Stimulated activated naive CD4-positive, alpha-beta T cell (primary cell): Measurements from ENCODE around the gene MYO7B.

Experiments used
- DNase-seq, 6 experiments: peaks; one replicate each; lab custom pipeline; 2025; lab: John Stamatoyannopoulos, UW

MYO7B gene

DNA sequence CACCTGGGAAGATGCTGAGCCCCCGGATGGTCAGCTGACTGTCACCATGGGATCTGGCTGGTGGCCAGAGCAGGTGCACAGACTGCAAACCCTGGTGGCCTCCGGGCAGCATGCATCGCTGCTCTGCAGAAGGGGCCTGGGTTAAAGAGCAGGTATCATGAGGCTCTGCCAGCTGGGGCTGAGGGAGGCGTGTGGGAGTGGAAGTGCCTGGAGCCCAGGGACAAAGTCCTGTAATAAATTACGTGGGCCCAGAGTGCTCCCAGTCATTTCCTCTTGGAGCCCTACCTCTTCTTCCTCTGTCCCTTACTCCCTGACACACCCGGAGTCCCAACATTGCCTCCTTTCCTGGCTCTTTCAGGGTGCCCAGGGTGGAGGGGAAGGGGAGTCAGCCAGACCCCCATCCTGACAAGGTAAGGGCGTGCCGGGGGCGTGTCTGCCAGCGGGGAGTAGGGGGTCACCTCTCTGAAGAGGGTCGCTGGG, at the start of gene MYO7B:
Gene MYO7B (plus strand): TSS at position 262 of the 480 bp plus-strand sequence. CDS start 24,040 bp downstream, outside the sequence.
- no peak for DNase-seq

DNA sequence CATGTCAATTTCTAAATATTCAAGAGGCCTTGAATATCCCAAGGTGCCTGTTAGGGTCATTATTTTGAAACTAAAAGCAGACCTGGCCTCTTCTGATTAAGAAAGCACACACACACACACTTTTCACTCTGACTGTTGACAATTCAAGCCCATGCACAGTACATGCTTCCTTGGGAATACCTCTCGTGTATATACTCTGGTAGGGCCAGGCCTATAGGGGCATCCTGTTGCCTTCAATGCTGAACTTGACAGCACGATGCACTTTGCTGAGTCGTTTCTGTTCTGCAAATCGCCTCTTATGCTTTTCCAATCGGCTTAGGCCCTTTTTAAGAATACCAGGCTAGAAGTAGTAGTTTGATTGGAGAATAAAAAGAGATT, 49.8 kb upstream of the MYO7B start:
- DNase-seq, result no peak

DNA sequence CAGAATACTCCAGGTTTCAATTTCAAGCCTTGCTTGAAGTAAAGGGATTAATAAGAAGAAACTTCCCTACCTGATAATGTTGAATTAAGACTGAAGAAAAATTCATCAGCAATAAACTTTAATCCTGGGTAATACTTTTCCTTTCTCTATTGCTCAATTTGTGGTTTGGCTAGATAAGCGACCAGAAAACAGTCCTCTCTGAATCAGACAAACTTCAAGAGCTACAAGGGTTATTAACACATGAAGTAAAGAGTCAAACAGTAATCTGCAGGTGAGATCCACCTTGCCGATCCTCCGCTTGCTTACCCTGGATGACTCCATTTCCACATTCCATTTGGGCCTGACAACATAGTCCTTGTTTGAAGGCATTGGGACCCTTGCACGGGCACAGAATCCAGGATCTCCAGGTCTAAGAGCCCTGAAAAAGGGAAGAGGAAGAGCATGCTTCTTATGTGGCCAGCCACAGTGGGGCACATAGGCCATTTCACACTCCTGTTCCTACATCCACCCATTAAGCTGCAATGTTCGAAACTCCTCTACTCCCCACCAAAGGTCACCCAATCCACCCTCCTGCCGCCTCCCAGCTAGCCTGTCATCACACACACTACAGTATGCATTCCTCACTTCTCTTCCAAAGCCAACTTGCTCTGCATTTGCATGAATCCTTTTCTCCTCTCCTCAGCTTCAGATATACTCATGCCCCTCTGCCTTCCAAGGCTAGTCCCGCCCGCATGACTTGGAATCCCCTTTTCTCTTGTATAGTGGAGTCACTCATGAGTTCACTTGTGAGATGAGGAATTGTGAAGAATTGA, 49.0 kb upstream of the MYO7B start:
- no peak for DNase-seq

DNA sequence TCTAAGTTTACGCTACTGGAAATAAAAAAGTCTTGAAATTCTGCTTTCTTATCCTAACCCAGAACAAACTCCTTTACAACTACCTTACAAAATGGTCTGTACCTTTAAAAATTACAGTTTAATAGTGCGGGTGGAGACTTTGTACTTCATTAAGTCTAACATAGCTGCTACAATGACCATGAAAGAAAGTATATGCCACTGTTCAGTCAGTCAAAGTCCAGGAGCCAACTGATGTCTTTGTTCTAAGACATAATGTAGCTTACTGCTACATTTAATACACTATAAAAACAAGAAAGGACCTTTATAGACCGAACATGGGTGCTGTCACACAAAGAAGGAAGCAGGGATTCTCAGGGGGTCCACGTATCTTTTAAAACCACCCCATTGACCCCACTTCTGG, 45.2 kb upstream of the MYO7B start:
- DNase-seq, result no peak

DNA sequence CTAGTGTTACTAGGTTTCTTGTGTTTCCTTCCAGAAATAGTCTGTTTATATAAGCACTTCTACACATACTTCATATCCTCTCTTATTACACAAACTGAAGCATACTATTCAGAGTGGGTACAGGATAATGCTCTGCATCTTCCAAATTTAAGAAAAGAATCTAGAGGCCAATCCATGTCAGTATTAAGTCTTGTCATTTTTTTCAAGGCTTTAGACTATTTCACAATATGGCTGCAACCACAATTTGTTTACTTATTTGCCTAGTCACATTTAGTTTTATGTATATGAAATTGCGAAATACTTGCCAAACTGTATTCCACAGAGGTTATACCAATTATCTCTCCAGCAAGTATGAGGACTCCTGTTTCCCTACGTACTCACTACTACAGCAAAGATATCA, 37.1 kb upstream of the MYO7B start:
- no peak for DNase-seq

DNA sequence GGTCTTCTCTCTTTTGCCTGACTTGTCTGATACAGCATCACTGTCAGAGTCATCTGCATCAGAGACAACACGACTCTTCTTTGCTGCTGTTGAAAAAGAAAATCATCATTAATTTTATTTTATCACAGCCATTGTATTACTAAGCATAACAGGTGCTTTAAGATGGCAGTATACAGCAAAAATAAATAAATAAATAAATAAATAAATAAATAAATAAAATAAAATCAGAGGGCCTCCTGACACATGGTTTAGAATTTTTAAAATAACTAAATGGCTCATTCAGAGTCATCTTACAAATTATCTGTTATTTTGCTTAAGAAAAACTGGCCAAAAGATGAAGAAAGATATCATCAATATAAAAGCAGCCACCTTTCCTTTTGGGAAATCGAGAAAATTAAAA, 32.0 kb upstream of the MYO7B start:
- DNase-seq, result no peak

DNA sequence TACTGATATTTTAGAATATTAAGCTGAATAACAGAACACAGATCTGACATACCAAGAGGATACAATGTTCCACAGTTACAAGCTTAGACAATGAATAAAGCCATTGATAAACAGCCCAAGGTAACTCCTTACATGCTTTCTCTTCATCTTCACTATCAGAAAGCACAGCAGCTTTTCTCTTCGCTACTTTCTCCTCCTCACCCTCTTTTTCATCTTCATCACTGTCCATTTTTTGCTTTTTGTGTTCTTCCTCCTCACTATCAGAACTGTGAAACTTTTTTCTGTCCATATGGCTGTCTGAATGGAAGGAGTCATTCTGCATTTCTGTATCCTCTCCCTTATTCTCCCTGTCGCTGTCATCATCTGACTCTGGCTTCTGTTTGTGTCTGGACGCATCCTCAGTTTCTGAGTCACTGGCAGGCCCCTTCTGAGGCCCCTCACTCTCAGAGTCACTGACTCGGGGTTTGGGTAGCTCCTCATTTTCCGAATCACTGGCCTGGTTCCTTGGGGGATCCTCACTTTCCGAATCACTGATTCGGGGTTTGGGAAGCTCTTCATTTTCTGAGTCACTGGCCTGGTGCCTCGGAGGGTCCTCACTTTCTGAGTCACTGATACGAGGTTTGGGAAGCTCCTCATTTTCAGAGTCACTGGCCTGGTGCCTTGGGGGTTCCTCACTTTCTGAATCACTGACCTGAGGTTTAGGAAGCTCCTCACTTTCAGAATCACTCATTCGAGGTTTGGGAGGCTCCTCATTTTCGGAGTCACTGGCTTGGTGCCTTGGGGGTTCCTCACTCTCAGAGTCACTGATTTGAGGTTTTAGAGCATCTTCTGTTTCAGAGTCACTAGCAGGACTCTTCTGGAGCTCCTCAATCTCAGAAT, 30.7 kb upstream of the MYO7B start:
- no peak for DNase-seq

DNA sequence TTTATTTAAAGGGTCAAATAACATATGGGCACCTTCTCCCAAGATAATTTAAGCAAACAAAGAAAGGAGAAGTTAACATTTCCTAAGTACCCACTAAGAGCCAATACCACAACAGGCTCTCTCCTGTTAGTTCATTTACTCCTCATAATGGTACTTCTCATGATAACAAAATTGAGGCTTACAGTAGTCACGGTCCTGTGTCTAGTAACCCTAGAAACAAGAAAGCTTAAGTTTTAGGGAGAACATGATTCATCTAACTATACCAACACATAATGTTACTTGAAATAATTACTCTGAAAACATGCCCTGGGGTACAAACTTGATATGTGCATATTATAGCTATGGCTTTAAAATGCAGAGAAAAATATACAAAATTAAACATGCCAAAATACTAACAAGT, 29.0 kb upstream of the MYO7B start:
- no peak for DNase-seq

DNA sequence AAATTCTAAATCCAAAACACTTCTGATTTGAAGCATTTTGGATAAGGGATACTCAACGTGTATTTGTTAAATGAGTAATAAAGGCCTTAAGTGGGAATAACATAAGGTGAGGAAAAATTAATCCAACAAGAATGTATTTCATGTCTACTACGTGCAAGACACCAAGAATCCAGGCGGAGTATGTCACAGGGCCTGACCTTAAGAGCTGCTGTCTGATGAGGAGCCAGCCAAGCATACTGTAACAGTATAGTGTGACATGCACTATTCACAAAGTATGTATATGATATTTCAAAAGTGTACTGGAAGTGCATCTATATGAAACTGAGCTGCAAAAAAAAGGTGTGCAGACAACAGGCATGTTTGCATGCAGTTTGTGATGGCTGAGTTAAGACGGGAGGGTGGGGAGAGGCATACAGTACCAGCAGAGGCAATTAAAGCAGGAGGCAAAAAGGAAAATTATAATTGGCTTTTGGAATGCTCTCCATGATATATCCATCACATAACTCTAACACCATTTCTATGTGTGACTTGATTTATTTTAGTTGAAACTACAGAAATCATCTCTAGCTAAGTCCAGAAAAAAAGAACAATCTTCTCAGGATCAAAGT, 27.4 kb upstream of the MYO7B start:
- no peak for DNase-seq

DNA sequence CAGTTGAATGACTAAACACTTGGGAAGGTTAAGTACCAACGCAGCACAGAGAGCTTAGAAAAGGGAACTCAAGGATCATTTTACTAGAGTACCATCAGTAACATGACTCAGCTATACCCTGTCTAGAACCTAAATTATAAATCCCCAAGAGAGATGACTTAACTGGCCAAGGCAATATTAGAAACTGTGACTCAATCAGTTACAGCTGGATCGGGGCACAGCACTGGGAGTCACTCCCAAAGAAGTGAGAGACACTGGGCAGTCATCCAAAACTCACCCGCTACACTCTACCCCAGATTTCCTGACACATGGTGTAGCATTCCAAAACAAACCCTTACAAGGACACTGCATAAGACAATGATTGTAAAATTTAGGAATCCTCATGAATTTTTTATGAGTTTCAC, 26.9 kb upstream of the MYO7B start:
- no peak for DNase-seq

DNA sequence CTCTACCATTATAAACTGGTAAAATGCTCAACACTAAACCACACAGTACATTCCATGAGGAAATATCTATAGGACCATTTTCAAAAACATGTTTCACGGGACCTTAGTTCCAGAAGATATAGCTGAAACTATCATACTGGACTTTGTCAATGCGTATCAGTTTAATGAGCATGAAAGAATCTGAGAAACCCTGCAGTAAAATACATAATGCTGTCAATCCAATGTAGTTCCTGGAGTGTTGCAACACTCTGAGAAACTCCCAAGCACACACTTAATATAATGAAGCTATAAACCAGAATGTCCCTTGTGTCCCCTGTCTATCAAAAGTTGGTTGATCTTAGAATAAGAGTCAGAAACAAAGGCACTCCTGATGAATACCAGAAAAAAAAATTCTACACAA, 25.4 kb upstream of the MYO7B start:
- DNase-seq, result no peak

DNA sequence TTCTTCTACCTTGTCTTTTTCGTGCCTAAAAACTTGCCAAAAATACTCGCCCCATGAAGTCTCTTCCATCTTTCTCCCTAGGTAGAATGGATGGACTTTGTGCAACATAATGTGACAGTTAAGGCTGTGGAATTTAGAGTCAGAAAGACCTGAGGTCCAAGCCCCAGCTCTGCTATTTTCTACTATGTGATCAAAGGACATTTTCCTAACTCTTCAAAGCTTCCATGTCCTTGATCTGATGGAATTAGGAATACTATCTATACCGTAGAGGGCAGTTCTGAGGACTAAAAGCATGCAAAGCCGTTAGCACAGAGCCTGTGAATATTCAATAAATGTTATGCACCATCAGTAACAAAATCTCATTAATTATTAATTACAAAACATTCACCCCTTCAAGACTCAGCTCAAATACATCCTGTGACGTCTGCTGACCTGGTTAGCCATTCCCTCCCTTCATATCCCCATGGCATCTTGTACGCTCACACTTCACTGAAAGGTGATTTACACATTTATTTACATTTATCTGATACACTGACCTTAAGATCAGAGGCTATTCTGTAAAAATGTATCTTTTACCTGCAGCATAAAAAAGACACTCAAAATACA, 24.3 kb upstream of the MYO7B start:
- DNase-seq, result no peak

DNA sequence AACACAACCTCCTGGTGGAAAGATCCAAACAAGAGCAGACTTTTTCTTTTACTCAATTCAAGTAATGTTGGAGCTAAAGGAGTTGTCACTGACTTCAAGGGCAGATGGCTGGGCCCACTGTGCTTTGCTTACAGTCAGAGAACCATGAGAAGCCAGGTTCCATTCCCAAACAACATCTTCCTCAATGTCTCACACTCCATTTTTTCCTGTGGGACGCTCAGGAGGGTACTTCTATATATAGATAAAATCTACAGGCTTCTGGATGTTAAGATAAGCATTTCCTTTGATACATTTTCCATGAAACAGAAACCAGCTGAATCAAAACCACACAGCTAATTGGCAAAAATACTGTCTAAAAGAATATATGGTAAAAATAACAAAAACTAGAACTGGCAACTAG, 23.6 kb upstream of the MYO7B start:
- DNase-seq, result no peak

DNA sequence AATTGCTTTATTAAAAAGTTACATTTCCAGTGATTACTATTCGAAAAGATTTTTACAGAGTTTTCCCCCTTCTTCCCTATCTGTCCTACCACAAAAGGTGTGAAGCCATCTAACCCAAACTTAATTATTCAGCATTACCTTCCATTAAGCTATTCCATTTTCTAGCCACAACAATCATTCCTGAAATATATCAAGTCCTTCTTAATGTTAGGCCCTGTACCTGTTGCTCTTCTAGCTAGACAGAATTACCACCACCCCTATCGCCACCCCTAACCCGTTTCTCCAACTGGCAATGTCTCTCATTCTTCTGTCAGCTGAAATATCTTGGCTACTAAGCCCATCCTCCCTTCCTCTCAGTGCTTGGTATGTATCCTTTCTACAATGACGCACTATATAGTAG, 23.1 kb upstream of the MYO7B start:
- DNase-seq, result no peak

DNA sequence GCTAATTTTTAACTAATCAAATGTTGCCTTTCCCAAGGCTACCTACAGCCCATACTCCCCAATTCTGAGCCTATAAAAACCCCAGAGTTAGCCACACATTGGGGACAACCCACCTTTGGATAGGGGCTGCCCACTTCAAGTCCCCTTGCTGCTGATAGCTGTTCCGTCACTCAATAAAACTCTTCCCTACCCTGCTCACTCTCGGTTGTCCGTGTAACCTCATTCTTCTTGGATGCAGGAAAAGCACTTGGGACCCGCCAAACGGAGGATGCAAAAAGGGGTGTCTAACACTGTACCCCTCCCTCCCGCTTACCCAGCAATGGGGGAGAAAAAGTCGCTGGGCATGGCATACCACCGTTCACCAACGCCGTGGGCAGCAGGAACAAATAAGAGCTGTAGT, 21.4 kb upstream of the MYO7B start:
- no peak for DNase-seq

DNA sequence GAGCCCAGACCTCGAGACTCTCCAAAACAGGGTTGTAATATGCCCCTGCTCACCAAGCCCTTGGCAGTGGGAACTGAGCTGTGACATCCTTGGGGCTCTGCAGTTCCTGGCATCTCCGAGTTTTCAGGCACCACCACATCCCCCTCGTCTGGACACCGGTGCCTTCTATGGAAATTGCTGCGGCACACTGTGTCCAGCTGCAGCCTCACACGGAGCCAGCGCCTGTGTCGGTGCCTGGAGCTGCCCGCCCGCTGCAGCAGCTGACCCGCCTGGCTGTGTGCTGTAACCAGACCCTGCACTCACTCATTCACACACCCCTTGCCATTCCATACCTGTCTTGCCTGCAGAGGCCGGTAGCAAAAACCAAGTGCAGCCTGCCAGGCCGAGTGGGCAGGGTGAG, 21.0 kb upstream of the MYO7B start:
- no peak for DNase-seq

DNA sequence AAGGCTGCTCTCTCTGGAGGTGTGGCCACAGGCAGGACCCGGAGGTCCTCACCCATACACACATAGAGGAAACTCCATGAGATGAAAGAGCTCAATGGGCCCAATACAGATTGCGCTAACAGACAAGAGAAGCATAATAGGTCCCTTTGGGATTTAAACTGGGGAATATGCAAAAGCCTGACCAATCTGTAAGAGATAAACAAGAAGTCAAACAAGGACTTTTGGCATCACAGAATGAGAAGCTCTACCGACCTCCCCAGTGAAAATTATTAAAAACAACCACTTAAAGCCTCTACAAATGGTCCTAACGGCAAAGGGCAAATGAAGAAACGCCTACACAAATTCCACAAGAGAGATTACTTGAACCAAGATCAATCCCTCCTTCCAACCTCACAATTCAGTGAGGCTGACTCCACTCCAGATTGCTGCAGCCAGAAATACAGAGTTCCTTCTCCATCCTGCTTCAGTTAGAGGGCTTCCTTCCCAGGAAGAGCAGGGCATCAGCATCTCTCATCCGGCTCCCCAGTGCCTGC, 20.0 kb upstream of the MYO7B start:
- no peak for DNase-seq

DNA sequence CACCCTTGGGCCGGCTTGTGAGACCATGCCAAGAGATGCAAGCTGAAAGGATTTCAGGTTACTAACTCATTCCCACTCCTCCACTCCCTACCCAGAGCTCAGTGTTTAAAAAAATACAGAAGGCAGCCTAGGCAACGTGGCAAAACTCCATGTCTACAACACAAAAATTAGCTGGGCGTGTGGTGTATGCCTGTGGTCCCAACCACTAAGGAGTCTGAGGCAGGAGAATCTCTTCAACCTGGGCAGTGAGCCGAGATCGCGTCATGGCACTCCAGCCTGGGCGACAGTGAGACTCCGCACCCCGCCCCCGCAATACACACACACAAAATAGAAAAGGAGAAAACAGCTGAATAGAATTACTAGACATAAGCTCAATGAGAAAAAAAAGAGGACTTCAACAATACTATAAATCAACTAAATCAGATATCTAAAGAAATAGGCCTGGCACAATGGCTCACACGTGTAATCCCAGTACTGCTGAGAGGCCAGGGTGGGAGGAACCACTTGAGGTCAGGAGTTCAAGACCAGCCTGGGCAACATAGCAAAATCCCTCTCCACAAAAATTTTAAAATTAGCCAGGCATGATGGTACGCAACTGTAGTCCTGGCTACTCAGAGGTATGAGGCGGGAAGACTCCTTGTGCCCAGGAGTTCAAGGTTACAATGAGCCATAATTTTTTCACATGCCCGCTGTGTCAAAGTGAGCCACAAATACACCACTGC, 19.3 kb upstream of the MYO7B start:
- DNase-seq, result no peak

DNA sequence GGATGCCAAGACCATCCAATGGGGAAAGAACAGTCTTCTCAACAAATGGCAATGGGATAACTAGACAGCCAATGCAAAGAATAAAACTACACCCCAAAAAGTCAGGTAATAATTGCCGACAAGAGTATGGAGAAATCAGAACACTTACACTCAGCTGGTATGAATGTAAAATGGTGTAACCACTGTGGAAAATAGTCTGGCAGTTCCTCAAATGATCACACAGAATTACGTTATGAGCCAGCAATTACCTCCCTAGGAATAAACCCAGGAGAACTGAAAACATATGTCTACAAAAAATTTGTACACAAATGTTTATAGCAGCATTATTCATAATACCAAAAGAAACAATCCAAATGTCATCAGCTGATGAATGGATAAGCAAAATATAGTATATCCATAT, 18.0 kb upstream of the MYO7B start:
- DNase-seq, result no peak

DNA sequence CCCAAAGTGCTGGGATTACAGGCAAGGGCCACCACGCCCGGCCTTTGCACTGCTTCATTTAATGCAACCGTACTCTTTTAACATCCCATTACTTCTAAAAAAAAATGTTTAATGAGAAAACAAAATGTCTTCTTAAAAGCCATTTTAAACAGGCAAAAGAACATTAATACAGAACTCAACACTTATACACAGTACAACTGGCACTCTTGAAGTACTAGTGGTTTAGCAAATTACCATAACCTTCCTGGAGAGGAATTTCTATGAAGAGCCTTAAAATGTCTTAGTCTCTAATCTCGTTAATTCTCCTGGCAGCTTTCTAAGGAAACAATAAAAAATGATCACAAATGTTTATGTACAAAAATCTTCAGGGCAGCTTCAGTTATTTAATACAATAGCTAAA, 15.1 kb upstream of the MYO7B start:
- no peak for DNase-seq

DNA sequence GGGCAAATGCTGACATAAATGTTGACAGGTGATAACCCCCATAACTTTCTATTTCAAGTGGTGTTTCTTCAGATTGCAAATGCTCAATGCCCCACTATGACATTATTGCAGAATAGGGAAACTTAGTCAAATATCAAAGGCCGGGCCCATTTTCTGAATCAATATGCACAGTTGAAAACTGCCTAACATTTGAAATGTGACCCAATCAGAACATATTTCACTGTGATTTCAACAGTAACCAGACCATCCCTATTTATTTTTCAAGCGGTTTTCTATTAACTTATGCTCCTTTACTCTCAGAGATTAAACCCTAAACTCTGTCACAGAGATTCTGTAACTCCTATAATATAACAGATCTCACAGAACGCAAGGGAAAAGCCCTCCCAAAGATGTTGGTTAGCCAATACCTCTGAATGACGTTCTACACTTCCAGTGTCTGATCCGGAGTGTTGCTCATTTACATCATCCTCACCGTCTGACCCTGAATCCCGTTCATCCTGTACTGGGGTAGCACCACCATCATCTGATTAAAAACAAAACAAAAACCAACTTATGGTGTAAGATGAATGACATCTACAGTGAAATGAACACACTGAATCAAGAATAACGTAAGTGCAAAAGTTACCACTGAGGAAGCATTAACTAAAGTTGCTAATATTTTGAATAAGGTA, 12.1 kb upstream of the MYO7B start:
- no peak for DNase-seq
